ENCODE data around the gene GPR119. TPM values are rescaled to one million over a fixed set of nuclear protein-coding genes. Genes with fewer than 3 reads are reported as not detected.
"Not testable (repeated sequence)": the region's sequence is repeated elsewhere in the genome, so short reads cannot be mapped to it uniquely, and the experiment has no call there.

The GPR119 gene
- total RNA-seq, result 1.4 TPM in 1 of 2 replicates, not detected in the other
- polyA plus RNA-seq, result 0.39 and 0.51 TPM in 2 replicates

- H2AFZ ChIP-seq, result no peak within 1 kb of the TSS
- H3K4me2 ChIP-seq, result no peak within 1 kb of the TSS
- no peaks in the 10 kb centered on the region for H3K79me2 ChIP-seq
- no peaks in the 10 kb centered on the region for H3K9me2 ChIP-seq (replicated peaks; ENCODE audit: insufficient read depth)
- H4K20me1 ChIP-seq (ENCODE audit: insufficient read depth, poor library complexity, severe bottlenecking), result no peaks in the 10 kb centered on the region
- no peak for DNase-seq (ENCODE audit: low spot score)
- 65% methylated on average over 4 of the region's 4 CpGs for WGBS (ENCODE audit: low lambda C conversion rate, missing lambda C conversion rate)
- H3K27me3 ChIP-seq, result no peaks in the 10 kb centered on the region
- no peak within 1 kb of the TSS for H3K27ac ChIP-seq
- no peaks in the 10 kb centered on the region for H3K4me1 ChIP-seq (ENCODE audit: insufficient read depth)
- no peaks in the 10 kb centered on the region for H3K36me3 ChIP-seq (replicated peaks; ENCODE audit: insufficient read depth, low read depth)
- no peak within 1 kb of the TSS for H3K4me3 ChIP-seq
- H3K9me3 ChIP-seq (ENCODE audit: low read depth), result no peaks in the 10 kb centered on the region
- TF ChIP-seq EZH2phosphoT487 (IDR thresholded peaks at IDR 0.05; ENCODE audit: low read depth, severe bottlenecking, unreplicated experiment) (no peak), CTCF (IDR thresholded peaks at IDR 0.05; ENCODE audit: poor library complexity) (no peak), EZH2 (IDR thresholded peaks at IDR 0.05; ENCODE audit: borderline replicate concordance) (no peak)
Measured at GRCh38 chrX:130385520-130385919, at the start of gene GPR119. GPR119 (minus strand) TSS chrX:130385674; CDS start chrX:130385447, 227 bp downstream.

- H3K27me3 ChIP-seq; H3K4me2 ChIP-seq; H3K27ac ChIP-seq; DNase-seq (ENCODE audit: low spot score); H3K79me2 ChIP-seq; H3K4me1 ChIP-seq (ENCODE audit: insufficient read depth); H3K36me3 ChIP-seq (replicated peaks; ENCODE audit: insufficient read depth, low read depth); H4K20me1 ChIP-seq (ENCODE audit: insufficient read depth, poor library complexity, severe bottlenecking); H3K9me3 ChIP-seq (ENCODE audit: low read depth); H3K4me3 ChIP-seq; H2AFZ ChIP-seq; H3K9me2 ChIP-seq (replicated peaks; ENCODE audit: insufficient read depth): not testable (repeated sequence)
- 64% methylated on average over 5 of the region's 5 CpGs for WGBS (ENCODE audit: low lambda C conversion rate, missing lambda C conversion rate)
Measured at GRCh38 chrX:130429236-130429635, 43.8 kb upstream of the GPR119 start.

- no peaks in the 10 kb centered on the region for H3K27me3 ChIP-seq
- no peaks in the 10 kb centered on the region for H3K9me2 ChIP-seq (replicated peaks; ENCODE audit: insufficient read depth)
- no peaks in the 10 kb centered on the region for H3K36me3 ChIP-seq (replicated peaks; ENCODE audit: insufficient read depth, low read depth)
- H3K4me2 ChIP-seq, result no peak overlapping the region
- no peaks in the 10 kb centered on the region for H3K79me2 ChIP-seq
- H3K4me1 ChIP-seq (ENCODE audit: insufficient read depth), result no peaks in the 10 kb centered on the region
- H3K4me3 ChIP-seq, result no peak overlapping the region
- H4K20me1 ChIP-seq (ENCODE audit: insufficient read depth, poor library complexity, severe bottlenecking), result no peaks in the 10 kb centered on the region
- no peak for DNase-seq (ENCODE audit: low spot score)
- H3K9me3 ChIP-seq (ENCODE audit: low read depth), result no peaks in the 10 kb centered on the region
- 83% methylated on average over 6 of the region's 6 CpGs for WGBS (ENCODE audit: low lambda C conversion rate, missing lambda C conversion rate)
- H3K27ac ChIP-seq, result no peak overlapping the region
- H2AFZ ChIP-seq, result no peak overlapping the region
- TF ChIP-seq EZH2 (IDR thresholded peaks at IDR 0.05; ENCODE audit: borderline replicate concordance) (no peak), CTCF (IDR thresholded peaks at IDR 0.05; ENCODE audit: poor library complexity) (no peak), EZH2phosphoT487 (IDR thresholded peaks at IDR 0.05; ENCODE audit: low read depth, severe bottlenecking, unreplicated experiment) (no peak)
Measured at GRCh38 chrX:130426531-130426930, 41.1 kb upstream of the GPR119 start.

- H3K4me3 ChIP-seq, result no peak overlapping the region
- no peaks in the 10 kb centered on the region for H3K79me2 ChIP-seq
- no peak for DNase-seq (ENCODE audit: low spot score)
- H4K20me1 ChIP-seq (ENCODE audit: insufficient read depth, poor library complexity, severe bottlenecking), result no peaks in the 10 kb centered on the region
- H2AFZ ChIP-seq, result no peak overlapping the region
- 70% methylated on average over 2 of the region's 2 CpGs for WGBS (ENCODE audit: low lambda C conversion rate, missing lambda C conversion rate)
- no peaks in the 10 kb centered on the region for H3K9me3 ChIP-seq (ENCODE audit: low read depth)
- H3K27me3 ChIP-seq, result no peaks in the 10 kb centered on the region
- no peaks in the 10 kb centered on the region for H3K9me2 ChIP-seq (replicated peaks; ENCODE audit: insufficient read depth)
- no peak overlapping the region for H3K27ac ChIP-seq
- TF ChIP-seq EZH2 (IDR thresholded peaks at IDR 0.05; ENCODE audit: borderline replicate concordance) (no peak), EZH2phosphoT487 (IDR thresholded peaks at IDR 0.05; ENCODE audit: low read depth, severe bottlenecking, unreplicated experiment) (no peak), CTCF (IDR thresholded peaks at IDR 0.05; ENCODE audit: poor library complexity) (no peak)
- H3K4me2 ChIP-seq, result no peak overlapping the region
- no peaks in the 10 kb centered on the region for H3K36me3 ChIP-seq (replicated peaks; ENCODE audit: insufficient read depth, low read depth)
- no peaks in the 10 kb centered on the region for H3K4me1 ChIP-seq (ENCODE audit: insufficient read depth)
Measured at GRCh38 chrX:130419263-130419662, 33.8 kb upstream of the GPR119 start.
